ENCODE results near the gene OSTN.

GRCh38 chr3:191216510-191216909 lies 17.5 kb downstream of the OSTN start:
- TF ChIP-seq ZNF274 (IDR thresholded peaks at IDR 0.05; ENCODE audit: low read depth, low read length) (no peak), YY1 (IDR thresholded peaks at IDR 0.05; ENCODE audit: insufficient read depth, insufficient read length) (no peak), SUZ12 (IDR thresholded peaks at IDR 0.05; ENCODE audit: extremely low read depth, insufficient read depth, insufficient read length) (no peak)

All from NT2/D1 (cell line).